Muscle layer of colon (tissue), 2 donors: ENCODE data around the gene COG5.

ENCODE experiments used
- H3K27ac ChIP-seq: one replicate; pipeline ENCODE4 v1.7.0; 2013; ENCODE audit warnings: low read depth, mild to moderate bottlenecking, low read length, moderate library complexity
- H3K27me3 ChIP-seq, 2 donors: one replicate each; pipeline ENCODE4 v1.7.0; 2013; ENCODE audit warnings: low read length in 2 of 2, mild to moderate bottlenecking in 2 of 2; ENCODE audit not compliant: insufficient read depth in 2 of 2, control insufficient read depth in 1 of 2
- H3K36me3 ChIP-seq: one replicate; pipeline ENCODE4 v1.7.0; 2013; ENCODE audit warnings: mild to moderate bottlenecking, low read length; ENCODE audit not compliant: insufficient read depth
- H3K4me1 ChIP-seq: one replicate; pipeline ENCODE4 v1.7.0; 2013; ENCODE audit warnings: mild to moderate bottlenecking, low read length; ENCODE audit not compliant: insufficient read depth
- H3K4me3 ChIP-seq, 2 donors: one replicate each; pipeline ENCODE4 v1.7.0; 2013; ENCODE audit warnings: low read length in 2 of 2, low read depth in 1 of 2, mild to moderate bottlenecking in 1 of 2, moderate library complexity in 1 of 2
- H3K9ac ChIP-seq: one replicate; pipeline ENCODE4 v1.7.0; 2013; ENCODE audit warnings: low read length
- H3K9me3 ChIP-seq: one replicate; pipeline ENCODE4 v1.7.0; 2013; ENCODE audit warnings: mild to moderate bottlenecking, low read length
- donor health status: abdominal sarcoma.
- donor health status: Adenocarcinoma of cecum.

COG5 gene

DNA sequence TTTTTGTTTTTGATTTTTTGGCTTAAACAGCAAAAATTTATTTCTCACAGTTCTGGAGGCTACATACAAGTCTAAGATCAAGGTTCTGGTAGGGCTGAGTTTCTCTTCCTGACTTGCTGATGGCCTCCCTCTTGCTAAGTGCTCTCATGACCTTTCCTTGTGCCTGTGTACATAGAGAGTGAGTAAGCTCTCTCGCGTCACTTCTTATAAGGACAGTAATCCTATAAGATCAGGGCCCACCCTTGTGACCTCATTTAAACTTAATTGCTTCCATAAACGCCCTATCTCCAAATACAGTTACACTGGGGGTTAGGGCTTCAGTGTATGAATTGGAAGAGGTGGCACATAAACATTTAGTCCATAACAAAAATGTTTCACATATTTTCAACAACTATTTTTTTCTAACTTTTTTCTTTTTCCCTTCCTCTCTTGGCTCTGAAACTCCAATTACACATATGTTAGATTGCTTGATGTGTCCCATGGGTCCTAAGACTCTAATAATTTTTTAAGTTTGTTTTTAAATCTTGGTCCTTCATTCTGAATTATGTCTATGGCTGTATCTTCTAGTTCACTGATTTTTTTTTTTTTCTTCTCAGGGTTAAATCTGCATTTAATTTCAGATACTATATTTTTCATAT lies 245.1 kb downstream of the COG5 start:
- Histone ChIP-seq H3K27ac (no peak overlapping the region), H3K36me3 (no peaks in the 10 kb centered on the region), H3K9ac (no peak overlapping the region), H3K9me3 (no peaks in the 10 kb centered on the region), H3K4me1 (no peaks in the 10 kb centered on the region), H3K4me3 (no peak overlapping the region), H3K27me3 (no peaks in the 10 kb centered on the region)

- no peaks in the 10 kb centered on the region for H3K4me1 ChIP-seq
- H3K27me3 ChIP-seq: no peaks in the 10 kb centered on the region
- H3K9me3 ChIP-seq: no peaks in the 10 kb centered on the region
- H3K27ac ChIP-seq: no peak overlapping the region
- H3K36me3 ChIP-seq: no peaks in the 10 kb centered on the region
- no peak overlapping the region for H3K4me3 ChIP-seq
- no peak overlapping the region for H3K9ac ChIP-seq
Observed at GRCh38 chr7:107315716-107316220, 248.0 kb downstream of the COG5 start.

- Histone ChIP-seq H3K36me3 (no peaks in the 10 kb centered on the region), H3K9me3 (no peaks in the 10 kb centered on the region), H3K9ac (no peak overlapping the region), H3K4me3 (no peak overlapping the region), H3K27me3 (no peaks in the 10 kb centered on the region), H3K27ac (no peak overlapping the region), H3K4me1 (no peaks in the 10 kb centered on the region)
Observed at GRCh38 chr7:107313355-107313754, 250.4 kb downstream of the COG5 start.

- Histone ChIP-seq H3K36me3 (no peaks in the 10 kb centered on the region), H3K9ac (no peak overlapping the region)
Observed at GRCh38 chr7:107312418-107312817, 251.3 kb downstream of the COG5 start.

GRCh38 chr7:107309296-107309695 lies 254.4 kb downstream of the COG5 start:
- Histone ChIP-seq H3K9ac (no peak overlapping the region), H3K36me3 (no peaks in the 10 kb centered on the region), H3K9me3 (no peaks in the 10 kb centered on the region), H3K4me1 (no peaks in the 10 kb centered on the region), H3K27me3 (no peaks in the 10 kb centered on the region), H3K27ac (no peak overlapping the region), H3K4me3 (no peak overlapping the region)

More at GRCh38 chr7:107312418-107312817, 251.3 kb downstream of the COG5 start:
- Histone ChIP-seq H3K4me1 (no peaks in the 10 kb centered on the region), H3K27ac (no peak overlapping the region), H3K27me3 (no peaks in the 10 kb centered on the region), H3K9me3 (no peaks in the 10 kb centered on the region), H3K4me3 (no peak overlapping the region)

- Histone ChIP-seq H3K4me3 (no peak overlapping the region), H3K27ac (no peak overlapping the region), H3K9ac (no peak overlapping the region), H3K4me1 (no peaks in the 10 kb centered on the region), H3K9me3 (no peaks in the 10 kb centered on the region), H3K36me3 (no peaks in the 10 kb centered on the region), H3K27me3 (no peaks in the 10 kb centered on the region)
Observed at GRCh38 chr7:107304636-107305035, 259.1 kb downstream of the COG5 start.

DNA sequence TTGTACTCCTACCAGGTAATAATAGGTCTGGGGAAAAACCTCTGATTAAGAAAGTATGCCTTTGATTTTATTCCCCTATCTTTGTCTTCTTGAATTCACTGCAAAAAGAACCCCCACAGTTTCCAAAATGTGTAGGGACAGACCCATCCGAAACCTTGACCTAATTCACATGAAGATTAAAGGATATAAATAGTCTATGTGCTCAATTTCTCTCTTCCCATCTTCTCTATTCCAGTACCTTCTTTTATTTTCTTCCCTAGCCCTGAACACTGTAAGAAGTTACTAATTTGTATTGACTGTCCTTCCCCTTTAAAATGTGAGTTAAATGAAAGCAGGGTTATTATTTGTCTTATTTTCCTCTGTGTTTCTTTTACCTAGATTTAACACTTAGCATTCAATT lies 259.7 kb downstream of the COG5 start:
- Histone ChIP-seq H3K27me3 (no peaks in the 10 kb centered on the region), H3K9me3 (no peaks in the 10 kb centered on the region), H3K4me3 (no peak overlapping the region), H3K4me1 (no peaks in the 10 kb centered on the region), H3K9ac (no peak overlapping the region), H3K27ac (no peak overlapping the region), H3K36me3 (no peaks in the 10 kb centered on the region)

DNA sequence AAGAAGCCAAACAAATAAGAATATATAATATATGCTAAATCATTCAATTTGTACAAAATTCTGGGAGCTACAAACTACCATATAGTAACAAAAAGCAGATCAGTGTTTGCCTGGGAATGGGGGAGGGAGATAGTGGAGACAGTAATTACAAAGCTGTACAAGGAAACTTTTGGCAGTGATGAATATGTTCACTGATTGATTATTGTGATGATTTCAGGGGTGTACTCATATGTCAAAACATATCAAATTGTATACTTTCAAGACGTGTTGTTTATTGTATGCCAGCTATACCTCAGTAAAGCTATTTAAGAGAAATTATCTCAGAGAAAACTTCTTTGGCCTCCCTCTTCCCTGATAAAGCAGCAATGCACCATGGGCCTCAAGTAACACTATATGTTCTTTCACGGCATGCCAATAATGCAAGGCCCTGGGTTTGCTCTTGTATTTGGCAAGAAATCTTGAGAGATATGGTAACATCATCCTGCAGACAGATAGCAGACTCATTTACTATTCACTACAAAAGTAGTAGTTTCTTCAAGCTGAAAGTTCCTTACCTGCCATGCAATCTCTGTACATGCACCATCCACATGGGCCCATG lies 261.4 kb downstream of the COG5 start:
- Histone ChIP-seq H3K27me3 (no peaks in the 10 kb centered on the region), H3K36me3 (no peaks in the 10 kb centered on the region), H3K4me1 (no peaks in the 10 kb centered on the region), H3K4me3 (no peak overlapping the region), H3K9me3 (no peaks in the 10 kb centered on the region), H3K27ac (no peak overlapping the region), H3K9ac (no peak overlapping the region)

DNA sequence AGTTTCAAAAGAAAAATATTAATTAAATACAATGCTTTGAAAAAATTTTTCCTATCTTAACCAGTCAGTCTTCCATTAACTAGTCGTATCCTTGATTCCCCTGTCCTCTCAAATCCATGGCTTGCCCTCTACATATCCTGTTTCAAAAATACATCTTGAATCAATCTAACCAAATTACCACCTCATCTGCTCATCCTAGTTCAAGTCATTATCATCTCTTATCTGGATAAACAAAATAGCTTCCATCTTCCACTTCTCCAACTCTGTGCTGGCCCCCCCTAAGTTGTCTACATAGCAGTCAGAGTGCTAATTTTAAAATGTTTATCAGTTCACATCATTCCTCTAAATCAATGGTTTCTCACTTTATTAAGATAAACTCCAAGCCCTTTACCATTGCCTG lies 269.5 kb downstream of the COG5 start:
- Histone ChIP-seq H3K27me3 (no peaks in the 10 kb centered on the region), H3K36me3 (peaks cover 6% of the 10 kb centered on the region), H3K4me3 (no peak overlapping the region), H3K9me3 (no peaks in the 10 kb centered on the region), H3K4me1 (no peaks in the 10 kb centered on the region), H3K9ac (no peak overlapping the region), H3K27ac (no peak overlapping the region)

- Histone ChIP-seq H3K27ac (no peak overlapping the region), H3K36me3 (peaks cover 6% of the 10 kb centered on the region), H3K4me3 (no peak overlapping the region), H3K27me3 (no peaks in the 10 kb centered on the region), H3K9ac (no peak overlapping the region), H3K9me3 (no peaks in the 10 kb centered on the region), H3K4me1 (no peaks in the 10 kb centered on the region)
Observed at GRCh38 chr7:107292591-107292990, 271.1 kb downstream of the COG5 start.

- Histone ChIP-seq H3K4me1 (no peaks in the 10 kb centered on the region), H3K27ac (no peak overlapping the region), H3K27me3 (no peaks in the 10 kb centered on the region)
Observed at GRCh38 chr7:107291434-107291833, 272.3 kb downstream of the COG5 start.

More at GRCh38 chr7:107291434-107291833, 272.3 kb downstream of the COG5 start:
- Histone ChIP-seq H3K9me3 (no peaks in the 10 kb centered on the region), H3K9ac (no peak overlapping the region), H3K4me3 (no peak overlapping the region), H3K36me3 (peaks cover 6% of the 10 kb centered on the region)
